HG02981 (cell line): ENCODE measurements around the gene ANKRD44.

Source experiments
- ATAC-seq: cut with Tn5 transposase; IDR thresholded peaks from one replicate; pipeline ENCODE4 v1.9.1; 2021; ENCODE audit warnings: mild to moderate bottlenecking, moderate library complexity; ENCODE audit not compliant: unreplicated experiment

The ANKRD44 gene

GRCh38 chr2:196939371-196939770 lies 371.2 kb downstream of the ANKRD44 start:
- ATAC-seq, result no peak
